Prostate gland (tissue), 2 donors: ENCODE data around the gene B4GALT5.

Experiments
- CTCF ChIP-seq, 4 experiments: fragments of 200-600 bp in 2 of 4; fragments of 450-650 bp in 2 of 4; sonication (generic) in 2 of 4; IDR thresholded peaks; 1 replicate in 3 of 4; 2 replicates in 1 of 4; pipeline ENCODE4 v1.5.1; 2016 to 2019; ENCODE audit warnings: antibody characterized with exemption in 4 of 4, mild to moderate bottlenecking in 2 of 4, moderate library complexity in 2 of 4
- POLR2A ChIP-seq: fragments of 450-650 bp; IDR thresholded peaks from one replicate; pipeline ENCODE4 v1.6.1; 2016; ENCODE audit warnings: antibody characterized with exemption, mild to moderate bottlenecking
- POLR2AphosphoS5 ChIP-seq: sonication (generic); formaldehyde crosslinking; IDR thresholded peaks from one replicate; pipeline ENCODE4 v1.6.1; 2017; ENCODE audit warnings: antibody characterized with exemption

- TF ChIP-seq CTCF (IDR thresholded peaks at IDR 0.05), result no peak
- TF ChIP-seq POLR2A, result no peak
- no peak for TF ChIP-seq POLR2AphosphoS5
Observed at GRCh38 chr20:49739042-49739441, 25.4 kb upstream of the B4GALT5 start.
